Embryonic facial prominence (tissue), 1 donor: ENCODE results near the gene NAB2.
"Not testable (repeated sequence)": the region's sequence is repeated elsewhere in the genome, so short reads cannot be mapped to it uniquely, and the experiment has no call there.

Source experiments
- DNase-seq: peaks from one replicate; pipeline ENCODE4 v3.0.0-alpha.2; 2016; ENCODE audit errors: extremely low spot score

The NAB2 gene, protein sequence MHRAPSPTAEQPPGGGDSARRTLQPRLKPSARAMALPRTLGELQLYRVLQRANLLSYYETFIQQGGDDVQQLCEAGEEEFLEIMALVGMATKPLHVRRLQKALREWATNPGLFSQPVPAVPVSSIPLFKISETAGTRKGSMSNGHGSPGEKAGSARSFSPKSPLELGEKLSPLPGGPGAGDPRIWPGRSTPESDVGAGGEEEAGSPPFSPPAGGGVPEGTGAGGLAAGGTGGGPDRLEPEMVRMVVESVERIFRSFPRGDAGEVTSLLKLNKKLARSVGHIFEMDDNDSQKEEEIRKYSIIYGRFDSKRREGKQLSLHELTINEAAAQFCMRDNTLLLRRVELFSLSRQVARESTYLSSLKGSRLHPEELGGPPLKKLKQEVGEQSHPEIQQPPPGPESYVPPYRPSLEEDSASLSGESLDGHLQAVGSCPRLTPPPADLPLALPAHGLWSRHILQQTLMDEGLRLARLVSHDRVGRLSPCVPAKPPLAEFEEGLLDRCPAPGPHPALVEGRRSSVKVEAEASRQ

GRCh38 chr12:57088354-57089270 lies at the start of gene NAB2:
TSS of gene NAB2 (plus strand) at chr12:57089114. CDS start at chr12:57089272, 158 bp downstream.
- peak; percentile 90 for DNase-seq

GRCh38 chr12:57040211-57040610 lies 48.7 kb upstream of the NAB2 start:
- no peak for DNase-seq

GRCh38 chr12:57040750-57041149 lies 48.2 kb upstream of the NAB2 start:
- no peak for DNase-seq

GRCh38 chr12:57042695-57043094 lies 46.2 kb upstream of the NAB2 start:
- no peak for DNase-seq

GRCh38 chr12:57044468-57044867 lies 44.4 kb upstream of the NAB2 start:
- no peak for DNase-seq

- DNase-seq = no peak
These were observed 44.0 kb upstream of the NAB2 start for GRCh38 chr12:57044889-57045288.

- DNase-seq = no peak
These were observed 42.7 kb upstream of the NAB2 start for GRCh38 chr12:57046086-57046791.

GRCh38 chr12:57046947-57047890 lies 41.7 kb upstream of the NAB2 start:
- no peak for DNase-seq

- DNase-seq = no peak
These were observed 40.9 kb upstream of the NAB2 start for GRCh38 chr12:57047981-57048380.

GRCh38 chr12:57048423-57049118 lies 40.3 kb upstream of the NAB2 start:
- no peak for DNase-seq

DNA sequence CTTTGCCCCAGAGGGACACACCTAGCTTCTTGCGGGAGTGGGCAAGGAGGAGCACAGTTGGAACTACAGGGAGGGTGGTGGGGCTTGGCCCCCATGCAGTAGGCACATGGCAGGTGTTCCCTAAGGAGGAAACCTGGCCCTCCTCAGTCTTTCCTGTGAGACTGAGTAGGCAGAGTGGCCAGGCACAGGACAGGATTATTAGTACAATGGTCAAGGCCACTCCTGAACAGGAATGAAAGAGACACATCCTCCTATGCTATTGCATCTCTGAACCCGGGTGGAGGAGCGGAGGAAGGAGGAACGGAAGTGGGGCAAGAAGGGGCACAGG lies 39.8 kb upstream of the NAB2 start:
- no peak for DNase-seq

DNA sequence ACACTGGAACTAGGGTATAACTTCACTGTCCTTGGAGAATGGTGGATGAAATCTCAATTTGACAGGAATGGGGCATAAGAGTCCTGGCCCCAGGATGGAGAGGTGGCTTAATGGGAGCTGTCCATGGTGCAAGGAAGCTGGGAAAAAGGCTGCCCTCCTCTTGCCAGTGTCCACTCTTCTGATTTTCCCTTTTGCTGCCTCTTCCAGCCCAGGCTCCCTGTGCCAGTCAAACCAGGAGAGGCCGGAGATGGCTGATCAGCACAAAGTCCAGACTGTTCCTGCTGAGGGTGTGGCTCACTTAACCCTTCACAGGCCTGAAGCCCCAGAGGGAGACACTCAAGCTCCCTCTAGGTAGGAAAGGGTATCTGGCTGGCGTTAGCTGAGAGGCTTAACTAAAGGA lies 39.0 kb upstream of the NAB2 start, which contains the start of gene MYO1A:
TSS of gene MYO1A (minus strand) at position 240 of the 400 bp plus-strand sequence. CDS start 1,806 bp downstream, outside the sequence.
- no peak for DNase-seq

GRCh38 chr12:57051011-57051410 lies 37.9 kb upstream of the NAB2 start:
- DNase-seq = no peak

DNA sequence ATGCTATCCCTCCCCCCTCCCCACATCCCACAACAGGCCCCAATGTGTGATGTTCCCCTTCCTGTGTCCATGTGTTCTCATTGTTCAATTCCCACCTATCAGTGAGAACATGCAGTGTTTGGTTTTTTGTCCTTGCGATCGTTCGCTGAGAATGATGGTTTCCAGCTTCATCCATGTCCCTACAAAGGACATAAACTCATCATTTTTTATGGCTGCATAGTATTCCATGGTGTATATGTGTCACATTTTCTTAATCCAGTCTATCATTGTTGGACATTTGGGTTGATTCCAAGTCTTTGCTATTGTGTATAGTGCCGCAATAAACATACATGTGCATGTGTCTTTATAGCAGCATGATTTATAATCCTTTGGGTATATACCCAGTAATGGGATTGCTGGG lies 35.8 kb upstream of the NAB2 start:
- not testable (repeated sequence) for DNase-seq

DNA sequence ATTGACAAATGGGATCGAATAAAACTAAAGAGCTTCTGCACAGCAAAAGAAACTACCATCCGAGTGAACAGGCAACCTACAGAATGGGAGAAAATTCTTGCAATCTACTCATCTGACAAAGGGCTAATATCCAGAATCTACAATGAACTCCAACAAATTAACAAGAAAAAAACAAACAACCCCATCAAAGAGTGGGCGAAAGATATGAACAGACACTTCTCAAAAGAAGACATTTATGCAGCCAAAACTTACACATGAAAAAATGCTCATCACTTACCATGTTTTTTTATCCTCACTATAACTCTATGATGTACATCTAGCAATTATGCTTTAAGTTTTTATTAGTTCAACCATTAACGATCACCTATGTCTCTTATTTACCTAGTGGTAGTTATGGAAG lies 35.0 kb upstream of the NAB2 start:
- DNase-seq = not testable (repeated sequence)

GRCh38 chr12:57055824-57056223 lies 33.1 kb upstream of the NAB2 start:
- DNase-seq = no peak

DNA sequence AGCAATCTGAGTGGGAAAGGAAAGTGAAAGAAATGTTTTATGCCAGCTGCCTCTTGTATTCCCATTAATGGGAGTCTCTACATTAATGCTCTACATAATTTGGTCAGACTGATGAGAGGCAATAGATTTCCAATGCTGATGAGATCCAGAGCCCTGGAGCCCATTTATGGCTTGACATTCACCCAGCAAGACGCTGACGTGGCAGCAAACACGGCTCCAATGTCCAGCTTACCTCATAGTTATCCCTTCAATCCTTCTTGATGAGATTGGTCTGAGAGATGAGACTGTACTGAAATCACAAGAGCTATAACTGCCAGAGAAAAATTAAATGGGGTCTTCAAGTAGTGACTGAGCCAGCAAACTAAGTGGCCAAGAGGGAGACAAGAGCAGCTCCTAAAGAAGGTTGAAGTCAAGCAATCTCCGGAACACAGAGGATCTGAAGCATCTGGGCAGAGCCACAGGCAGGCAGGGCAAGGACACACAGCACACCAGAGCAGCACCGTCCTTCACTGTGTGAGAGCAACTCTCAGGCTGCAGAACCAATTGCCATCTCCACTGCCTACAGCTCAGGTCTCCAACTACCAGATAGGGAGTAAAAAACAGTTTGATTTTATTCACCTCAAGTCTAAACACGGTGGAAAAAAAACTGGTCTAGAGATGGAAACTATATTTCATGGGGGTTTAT lies 31.7 kb upstream of the NAB2 start:
- DNase-seq = no peak

GRCh38 chr12:57058454-57058853 lies 30.5 kb upstream of the NAB2 start:
- no peak for DNase-seq

DNA sequence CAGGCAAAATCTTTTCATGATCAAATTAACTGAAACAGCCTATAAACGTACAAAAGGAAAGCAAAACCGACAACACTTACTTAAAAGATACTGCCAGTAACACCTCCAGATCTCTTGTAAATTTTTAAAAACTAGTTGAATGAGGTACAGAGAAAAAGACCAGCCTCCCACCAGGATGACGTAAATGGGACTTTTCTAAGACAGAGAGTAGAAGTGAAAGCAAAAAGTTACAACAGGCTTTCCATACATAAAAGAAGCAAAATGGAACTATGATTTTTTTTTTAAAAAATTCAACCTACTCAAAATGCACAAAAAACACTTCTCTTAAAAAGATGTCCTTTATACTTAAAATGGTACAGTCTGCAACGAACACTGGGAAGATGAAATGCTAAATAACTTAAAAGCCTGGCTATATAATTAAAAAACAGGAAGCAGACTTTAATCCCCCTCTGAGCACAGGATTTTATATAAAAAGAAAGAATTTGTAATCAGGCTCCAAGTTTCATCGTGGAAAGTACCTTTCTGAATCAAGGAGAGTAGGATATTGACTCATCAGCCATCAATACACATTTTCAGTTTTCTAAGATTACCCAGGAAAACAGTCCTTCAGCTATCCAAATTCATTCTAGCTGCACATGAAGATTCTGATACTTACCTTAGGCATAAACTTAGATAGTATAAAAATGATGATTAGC lies 24.8 kb upstream of the NAB2 start:
- DNase-seq = no peak
